Retinal pigment epithelial cell (primary cell): Measurements from ENCODE around the gene CENPF.

Experiments
- DNase-seq: peaks from one replicate; pipeline ENCODE4 v3.0.0-alpha.2; 2010; ENCODE audit warnings: low read depth
- H3K4me3 ChIP-seq: 2 replicates; pipeline ENCODE4 v1.5.1; 2011; ENCODE audit warnings: mild to moderate bottlenecking, low read length, control low read depth, moderate library complexity
- CTCF ChIP-seq: conservative IDR thresholded peaks from 2 replicates; pipeline ENCODE4 v1.5.1; 2011; ENCODE audit warnings: low read depth, low read length, control low read depth, inconsistent platforms

The CENPF gene

DNA sequence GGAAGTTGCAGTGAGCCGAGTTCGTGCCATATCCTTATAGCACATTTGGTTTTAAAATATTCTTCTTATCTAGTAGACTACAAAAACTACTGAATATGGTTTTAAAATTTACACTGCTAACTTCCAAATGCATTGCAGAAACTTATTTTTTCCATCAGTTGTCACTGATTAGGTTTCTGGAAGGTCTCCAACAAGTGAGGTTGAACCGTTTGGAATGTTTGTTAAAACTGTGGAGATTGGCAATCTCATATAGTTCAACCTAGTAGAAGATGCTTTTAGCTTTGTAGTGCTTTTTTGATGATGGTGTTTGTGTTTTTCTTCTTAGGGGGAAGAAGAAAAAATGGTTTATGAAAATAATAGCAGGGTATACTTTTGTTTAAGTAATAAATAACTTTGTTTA is 12.9 kb downstream of the CENPF start:
- H3K4me3 ChIP-seq: no peak overlapping the region
- TF ChIP-seq CTCF: no peak
- no peak for DNase-seq

DNA sequence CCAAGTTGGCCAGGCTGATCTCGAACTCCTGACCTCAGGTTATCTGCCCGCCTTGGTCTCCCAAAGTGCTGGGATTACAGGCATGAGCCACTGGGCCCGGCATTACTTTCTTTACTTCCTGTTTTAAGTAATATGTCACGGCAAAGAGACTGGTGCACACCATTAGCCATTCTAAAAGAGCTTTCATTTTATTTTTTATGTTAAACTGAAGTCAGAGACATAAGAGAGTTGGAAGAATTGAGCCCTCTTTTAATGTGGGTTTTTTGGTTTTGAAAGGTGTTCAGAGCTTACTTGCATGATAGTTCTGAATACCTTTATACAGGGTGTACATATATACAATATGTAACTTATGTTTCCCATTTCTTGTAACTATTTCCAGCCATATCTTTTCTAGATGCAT is 14.3 kb downstream of the CENPF start:
- TF ChIP-seq CTCF: no peak
- DNase-seq: no peak
- no peak overlapping the region for H3K4me3 ChIP-seq

DNA sequence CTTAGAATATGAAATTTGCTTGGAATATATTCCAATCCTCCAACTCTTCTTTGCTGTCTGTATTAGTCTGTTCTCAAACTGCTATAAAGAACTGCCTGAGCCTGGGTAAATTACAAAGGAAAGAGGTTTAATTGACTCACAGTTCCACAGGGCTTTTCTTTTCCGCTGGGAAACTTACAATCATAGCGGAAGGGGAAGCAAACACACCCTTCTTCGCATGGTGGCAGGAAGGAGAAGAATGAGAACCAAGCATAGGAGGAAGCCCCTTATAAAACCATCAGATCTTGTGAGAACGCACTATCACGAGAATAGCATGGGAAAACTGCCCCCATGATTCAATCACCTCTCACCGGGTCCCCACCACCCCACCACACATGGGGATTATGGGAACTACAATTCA is 14.8 kb downstream of the CENPF start:
- H3K4me3 ChIP-seq: no peak overlapping the region
- DNase-seq: no peak
- TF ChIP-seq CTCF: no peak

GRCh38 chr1:214621236-214621635 is 18.2 kb downstream of the CENPF start:
- DNase-seq: no peak
- no peak overlapping the region for H3K4me3 ChIP-seq
- no peak for TF ChIP-seq CTCF

DNA sequence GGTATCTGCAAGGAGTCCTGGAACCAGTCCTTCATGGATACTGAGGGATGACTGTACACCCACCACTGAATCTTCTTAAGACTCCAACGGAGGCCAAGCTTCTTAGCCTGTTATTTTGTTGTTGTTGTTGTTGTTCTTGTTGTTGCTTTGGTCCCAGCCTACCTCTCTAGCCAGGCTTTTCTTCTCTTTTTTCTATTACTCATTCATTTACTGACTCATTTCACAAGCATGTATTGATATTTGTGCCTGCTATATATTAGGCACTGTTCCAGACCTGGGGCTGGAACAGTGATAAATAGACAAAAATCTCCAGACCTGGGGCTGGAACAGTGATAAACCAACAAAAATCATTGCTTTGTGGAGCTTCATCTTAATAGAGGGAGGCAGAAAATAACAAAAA is 20.4 kb downstream of the CENPF start:
- TF ChIP-seq CTCF: no peak
- no peak for DNase-seq
- no peak overlapping the region for H3K4me3 ChIP-seq

DNA sequence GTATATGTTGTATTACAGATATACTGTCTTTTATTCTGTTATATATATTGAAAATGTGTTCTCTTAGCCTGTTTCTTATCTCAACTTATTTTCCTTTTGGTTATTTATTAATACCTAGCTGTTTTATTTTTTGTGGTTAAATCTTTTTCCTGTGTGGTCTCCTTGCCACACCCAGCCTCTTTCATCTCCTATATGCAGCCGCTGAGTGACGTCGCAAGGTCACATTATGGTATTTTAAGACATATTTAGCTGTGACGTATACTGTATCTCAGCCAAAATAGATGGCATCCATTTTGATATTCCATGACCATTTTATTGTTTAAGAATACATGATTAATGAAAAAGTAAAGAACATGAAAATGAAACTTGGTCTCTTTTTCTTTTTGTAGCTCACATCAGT is 29.1 kb downstream of the CENPF start:
- no peak overlapping the region for H3K4me3 ChIP-seq
- no peak for TF ChIP-seq CTCF
- no peak for DNase-seq

GRCh38 chr1:214633686-214634085 is 30.7 kb downstream of the CENPF start:
- no peak overlapping the region for H3K4me3 ChIP-seq
- TF ChIP-seq CTCF: no peak
- DNase-seq: no peak
